NB4 (cell line): ENCODE results near the gene TRIM5.
"Not testable (repeated sequence)": the region's sequence is repeated elsewhere in the genome, so short reads cannot be mapped to it uniquely, and the experiment has no call there.

Source experiments
- DNase-seq: peaks from one replicate; pipeline ENCODE4 v3.0.0; 2010; ENCODE audit warnings: low read depth
- H3K4me3 ChIP-seq: one replicate; pipeline ENCODE4 v1.5.1; 2011; ENCODE audit warnings: mild to moderate bottlenecking, low read depth, low read length, moderate library complexity
- MYC ChIP-seq: IDR thresholded peaks from 2 replicates; pipeline ENCODE4 v1.6.1; 2011; ENCODE audit warnings: low read depth, low read length
- POLR2A ChIP-seq: IDR thresholded peaks from 2 replicates; pipeline ENCODE4 v1.6.1; 2011; ENCODE audit warnings: mild to moderate bottlenecking; ENCODE audit not compliant: insufficient read length; ENCODE audit errors: extremely low read depth
- TF ChIP-seq, protein P1 (sequence below): IDR thresholded peaks from 2 replicates; pipeline ENCODE4 v1.6.1; 2011; ENCODE audit warnings: low read depth, low read length
- TF ChIP-seq, protein P2 (sequence below): IDR thresholded peaks from one replicate; pipeline ENCODE4 v1.5.1; 2012; ENCODE audit warnings: low read depth, low read length

The TRIM5 gene

DNA sequence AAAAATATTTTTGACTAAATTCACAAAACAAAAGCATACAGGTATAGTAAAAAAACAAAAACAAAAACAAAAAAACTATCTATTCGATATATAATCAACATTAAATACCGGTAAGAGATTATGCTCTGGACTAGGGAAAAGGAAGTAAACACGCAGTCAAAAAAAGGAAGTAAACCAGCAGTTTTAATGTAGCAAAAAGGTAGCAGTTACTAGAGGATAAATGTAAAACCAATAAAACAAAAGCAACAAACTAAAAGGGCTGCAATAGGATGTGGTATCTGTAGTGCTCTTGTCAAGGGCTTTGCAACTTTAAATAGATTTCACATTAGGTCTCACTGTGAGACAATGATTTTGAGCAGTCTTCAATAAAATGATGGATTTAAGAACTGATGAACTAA lies 7.1 kb upstream of the TRIM5 start:
- DNase-seq: peak; percentile 54
- H3K4me3 ChIP-seq: no peak overlapping the region
- TF ChIP-seq, protein P1, sequence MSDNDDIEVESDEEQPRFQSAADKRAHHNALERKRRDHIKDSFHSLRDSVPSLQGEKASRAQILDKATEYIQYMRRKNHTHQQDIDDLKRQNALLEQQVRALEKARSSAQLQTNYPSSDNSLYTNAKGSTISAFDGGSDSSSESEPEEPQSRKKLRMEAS: no peak
- TF ChIP-seq MYC (no peak), POLR2A (no peak)
- TF ChIP-seq, protein P2, sequence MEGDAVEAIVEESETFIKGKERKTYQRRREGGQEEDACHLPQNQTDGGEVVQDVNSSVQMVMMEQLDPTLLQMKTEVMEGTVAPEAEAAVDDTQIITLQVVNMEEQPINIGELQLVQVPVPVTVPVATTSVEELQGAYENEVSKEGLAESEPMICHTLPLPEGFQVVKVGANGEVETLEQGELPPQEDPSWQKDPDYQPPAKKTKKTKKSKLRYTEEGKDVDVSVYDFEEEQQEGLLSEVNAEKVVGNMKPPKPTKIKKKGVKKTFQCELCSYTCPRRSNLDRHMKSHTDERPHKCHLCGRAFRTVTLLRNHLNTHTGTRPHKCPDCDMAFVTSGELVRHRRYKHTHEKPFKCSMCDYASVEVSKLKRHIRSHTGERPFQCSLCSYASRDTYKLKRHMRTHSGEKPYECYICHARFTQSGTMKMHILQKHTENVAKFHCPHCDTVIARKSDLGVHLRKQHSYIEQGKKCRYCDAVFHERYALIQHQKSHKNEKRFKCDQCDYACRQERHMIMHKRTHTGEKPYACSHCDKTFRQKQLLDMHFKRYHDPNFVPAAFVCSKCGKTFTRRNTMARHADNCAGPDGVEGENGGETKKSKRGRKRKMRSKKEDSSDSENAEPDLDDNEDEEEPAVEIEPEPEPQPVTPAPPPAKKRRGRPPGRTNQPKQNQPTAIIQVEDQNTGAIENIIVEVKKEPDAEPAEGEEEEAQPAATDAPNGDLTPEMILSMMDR: no peak

DNA sequence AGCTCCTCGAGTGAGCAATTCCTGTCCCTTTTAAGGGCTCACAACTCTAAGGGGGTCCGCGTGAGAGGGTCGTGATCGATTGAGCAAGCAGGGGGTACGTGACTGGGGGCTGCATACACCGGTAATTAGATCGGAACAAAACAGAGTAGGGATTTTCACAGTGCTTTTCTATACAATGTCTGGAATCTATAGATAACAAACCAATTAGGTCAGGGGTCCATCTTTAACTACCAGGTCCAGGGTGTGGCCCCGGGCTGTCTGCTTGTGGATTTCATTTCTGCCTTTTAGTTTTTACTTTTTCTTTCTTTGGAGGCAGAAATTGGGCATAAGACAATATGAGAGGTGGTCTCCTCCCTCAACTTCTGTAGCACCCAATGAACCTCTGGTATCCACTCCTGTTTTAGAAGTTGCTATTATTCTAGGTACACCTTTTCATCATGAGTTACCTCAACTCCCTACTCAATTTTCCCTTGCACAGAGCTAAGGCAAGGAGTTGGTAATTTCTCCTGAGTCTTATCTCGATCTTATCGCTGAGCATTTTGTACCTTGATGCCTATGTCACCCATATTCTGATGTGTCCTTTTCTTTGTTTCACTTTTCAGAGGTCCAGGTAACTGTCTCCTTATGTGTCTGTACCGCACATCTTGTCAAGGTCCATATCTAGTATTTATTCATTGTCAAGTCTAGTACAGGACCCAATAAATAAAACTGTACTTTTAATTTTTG lies 6.5 kb upstream of the TRIM5 start:
- DNase-seq: not testable (repeated sequence)
- H3K4me3 ChIP-seq: peak overlapping the region; percentile 59

DNA sequence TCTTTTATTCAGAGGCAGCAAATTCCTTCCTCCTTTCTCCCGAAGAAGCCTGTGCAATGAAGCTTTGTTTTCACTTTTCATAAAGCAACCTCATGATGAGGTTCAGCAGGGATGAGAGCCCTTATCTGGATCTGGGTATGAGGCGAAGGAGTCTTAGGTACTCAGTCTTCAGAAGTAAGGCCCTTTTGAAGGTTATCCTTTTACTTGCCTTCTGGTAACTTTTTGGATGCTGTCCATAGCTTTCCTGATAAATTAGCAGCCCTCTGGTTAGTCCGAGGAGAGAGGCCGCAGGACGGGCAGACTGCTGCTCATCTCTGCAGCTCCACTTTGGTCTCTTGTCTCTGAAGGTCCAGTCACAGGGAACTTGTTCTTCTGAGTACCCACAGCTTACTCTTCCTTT lies 5.9 kb upstream of the TRIM5 start:
- DNase-seq: no peak
- TF ChIP-seq, protein P2: no peak
- TF ChIP-seq, protein P1: no peak
- TF ChIP-seq POLR2A (no peak), MYC (no peak)
- H3K4me3 ChIP-seq: peak overlapping the region; percentile 59

DNA sequence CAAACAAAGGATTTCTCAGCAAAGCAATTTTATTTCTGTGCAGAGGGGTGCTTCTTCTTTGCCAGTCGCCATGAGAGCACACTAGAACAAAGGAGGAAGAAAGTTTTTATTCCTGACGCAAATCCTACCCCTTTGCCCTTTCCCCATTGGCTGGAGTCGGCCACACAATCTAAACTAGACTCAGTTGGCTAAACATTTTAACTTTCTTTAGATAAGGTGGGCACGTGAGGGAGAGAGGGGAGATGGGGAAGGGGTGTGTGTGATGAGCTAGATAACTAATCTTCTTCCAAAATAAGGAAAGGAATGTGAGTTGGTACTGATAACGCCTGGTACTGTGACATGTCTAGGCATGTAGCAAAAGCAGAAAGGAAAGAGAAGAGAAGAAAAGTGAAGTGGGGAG lies 5.3 kb upstream of the TRIM5 start:
- TF ChIP-seq POLR2A (no peak), MYC (no peak)
- TF ChIP-seq, protein P1: no peak
- TF ChIP-seq, protein P2: no peak
- peak overlapping the region; percentile 59 for H3K4me3 ChIP-seq
- DNase-seq: no peak

DNA sequence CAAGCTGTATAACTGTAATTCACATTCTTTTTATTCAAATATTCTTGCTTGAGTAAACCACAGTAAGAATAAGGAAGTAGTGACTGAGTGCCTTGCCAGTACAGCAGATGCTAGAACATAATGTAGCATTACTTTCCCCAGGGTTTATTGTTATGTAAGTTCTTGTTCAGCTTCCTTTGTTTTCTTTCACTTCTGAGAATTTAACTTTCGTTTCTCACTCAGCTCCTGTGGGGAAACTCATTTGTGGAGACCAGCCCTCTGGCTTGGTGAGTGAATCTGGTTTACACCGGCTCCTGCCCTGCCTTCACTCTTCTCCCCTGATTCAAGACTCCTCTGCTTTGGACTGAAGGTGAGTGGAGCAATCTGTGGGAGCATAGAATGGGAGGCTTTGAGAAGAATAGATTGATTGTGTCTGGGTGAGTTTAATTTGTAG lies 4.7 kb upstream of the TRIM5 start, which contains the start of gene TRIM22:
TRIM22 (plus strand) TSS at position 240 of the 433 bp plus-strand sequence. CDS start 6,443 bp downstream, outside the sequence.
- DNase-seq: peak; percentile 86
- TF ChIP-seq, protein P2: no peak
- TF ChIP-seq, protein P1: no peak
- TF ChIP-seq POLR2A (peak; percentile 13), MYC (no peak)
- H3K4me3 ChIP-seq: peak within 1 kb of the TSS; percentile 59

DNA sequence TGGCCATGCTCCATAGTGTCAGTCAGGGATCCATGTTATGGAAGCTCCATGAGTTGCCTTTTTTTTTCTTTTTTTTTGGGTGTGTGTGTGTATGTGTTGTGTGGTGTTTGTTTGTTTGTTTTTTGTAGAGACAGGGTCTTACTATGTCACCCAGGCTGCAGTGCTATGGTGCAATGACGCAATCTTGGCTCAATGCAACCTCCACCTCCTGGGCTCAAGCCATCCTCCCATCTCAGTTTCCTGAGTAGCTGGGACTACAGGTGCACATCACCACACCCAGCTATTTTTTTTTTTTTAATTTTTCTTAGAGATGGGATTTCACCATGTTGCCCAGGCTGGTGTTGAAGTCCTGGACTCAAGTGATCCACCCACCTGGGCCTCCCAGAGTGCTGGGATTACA lies 3.6 kb upstream of the TRIM5 start:
- no peak for DNase-seq
- TF ChIP-seq POLR2A: no peak
- TF ChIP-seq, protein P2: no peak
- TF ChIP-seq, protein P1: no peak
- no peak for TF ChIP-seq MYC
- no peak overlapping the region for H3K4me3 ChIP-seq
